Measurements from ENCODE around the gene NIPBL. TPM values are rescaled to one million over a fixed set of nuclear protein-coding genes. Genes with fewer than 3 reads are reported as not detected.

Gene NIPBL
- total RNA-seq, 1 donor from 2014 or later: 67.9 TPM

DNA sequence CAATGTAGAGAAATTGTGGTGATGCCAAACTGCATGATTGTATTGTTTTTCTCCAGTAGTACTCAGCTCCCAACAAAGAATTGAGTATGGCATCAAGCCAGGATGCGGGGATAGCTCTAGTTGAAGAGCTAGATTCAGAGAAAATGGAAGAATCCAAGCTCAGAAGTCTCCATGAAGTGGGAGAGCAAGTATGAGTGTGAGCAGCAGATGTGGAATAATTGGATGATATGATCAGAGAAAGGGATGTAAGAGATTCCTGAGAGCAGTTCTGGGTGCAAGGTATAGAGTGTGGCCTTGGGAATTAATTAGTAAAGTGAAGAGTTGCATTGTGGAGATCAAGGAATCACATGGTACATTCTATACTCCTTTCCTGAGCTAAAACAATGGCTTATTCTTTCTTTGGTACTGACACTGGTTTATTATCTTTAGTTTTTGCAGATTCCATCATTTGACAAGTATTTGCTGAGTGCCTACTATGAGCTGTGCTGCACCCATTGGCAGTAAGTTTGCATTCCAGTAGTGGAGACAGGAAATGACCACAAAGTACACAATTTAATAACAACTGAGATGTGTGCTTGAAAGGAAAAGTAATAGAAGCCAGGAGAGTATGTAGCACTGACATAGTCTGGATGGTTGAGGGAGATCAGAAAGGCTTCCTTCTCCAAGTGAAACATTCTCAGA is 195.5 kb downstream of the NIPBL start:
- Mint-ChIP-seq H3K9me3 (no peaks in the 10 kb centered on the region), H3K4me1 (no peaks in the 10 kb centered on the region), H3K27ac (no peak overlapping the region), H3K4me3 (no peak overlapping the region), H3K36me3 (peaks cover 2% of the 10 kb centered on the region), H3K27me3 (ENCODE audit: insufficient read depth, low read depth) (no peaks in the 10 kb centered on the region)
- TF ChIP-seq, protein P1, sequence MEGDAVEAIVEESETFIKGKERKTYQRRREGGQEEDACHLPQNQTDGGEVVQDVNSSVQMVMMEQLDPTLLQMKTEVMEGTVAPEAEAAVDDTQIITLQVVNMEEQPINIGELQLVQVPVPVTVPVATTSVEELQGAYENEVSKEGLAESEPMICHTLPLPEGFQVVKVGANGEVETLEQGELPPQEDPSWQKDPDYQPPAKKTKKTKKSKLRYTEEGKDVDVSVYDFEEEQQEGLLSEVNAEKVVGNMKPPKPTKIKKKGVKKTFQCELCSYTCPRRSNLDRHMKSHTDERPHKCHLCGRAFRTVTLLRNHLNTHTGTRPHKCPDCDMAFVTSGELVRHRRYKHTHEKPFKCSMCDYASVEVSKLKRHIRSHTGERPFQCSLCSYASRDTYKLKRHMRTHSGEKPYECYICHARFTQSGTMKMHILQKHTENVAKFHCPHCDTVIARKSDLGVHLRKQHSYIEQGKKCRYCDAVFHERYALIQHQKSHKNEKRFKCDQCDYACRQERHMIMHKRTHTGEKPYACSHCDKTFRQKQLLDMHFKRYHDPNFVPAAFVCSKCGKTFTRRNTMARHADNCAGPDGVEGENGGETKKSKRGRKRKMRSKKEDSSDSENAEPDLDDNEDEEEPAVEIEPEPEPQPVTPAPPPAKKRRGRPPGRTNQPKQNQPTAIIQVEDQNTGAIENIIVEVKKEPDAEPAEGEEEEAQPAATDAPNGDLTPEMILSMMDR (IDR thresholded peaks at IDR 0.05): no peak
- no peak for TF ChIP-seq EZH2 (IDR thresholded peaks at IDR 0.05)
- TF ChIP-seq EZH2phosphoT487 (IDR thresholded peaks at IDR 0.05): no peak
- Histone ChIP-seq H3K36me3 (no peaks in the 10 kb centered on the region), H3K27ac (no peak overlapping the region), H3K79me2 (ENCODE audit: low read depth) (no peaks in the 10 kb centered on the region), H3K27me3 (no peaks in the 10 kb centered on the region), H3K4me1 (no peaks in the 10 kb centered on the region), H3F3A (ENCODE audit: low read depth) (no peaks in the 10 kb centered on the region), H4K20me1 (ENCODE audit: low read depth) (no peaks in the 10 kb centered on the region), H3K9me3 (ENCODE audit: low read depth) (no peaks in the 10 kb centered on the region), H3K4me3 (no peak overlapping the region), H2AFZ (replicated peaks) (no peak overlapping the region), H3K9ac (no peak overlapping the region), H3K4me2 (no peak overlapping the region)
- DNase-seq (ENCODE audit: low spot score): no peak

GRCh38 chr5:37075399-37075950 is 198.9 kb downstream of the NIPBL start:
- H3K36me3 Mint-ChIP-seq: peaks cover 9% of the 10 kb centered on the region
- H3K9ac ChIP-seq: no peak overlapping the region

GRCh38 chr5:37077146-37077545 is 200.6 kb downstream of the NIPBL start:
- Mint-ChIP-seq H3K27me3 (ENCODE audit: insufficient read depth, low read depth) (no peaks in the 10 kb centered on the region), H3K27ac (no peak overlapping the region), H3K36me3 (peaks cover 11% of the 10 kb centered on the region), H3K9me3 (no peaks in the 10 kb centered on the region), H3K4me3 (no peak overlapping the region), H3K4me1 (no peaks in the 10 kb centered on the region)
- TF ChIP-seq, protein P1 (IDR thresholded peaks at IDR 0.05): no peak
- TF ChIP-seq EZH2phosphoT487 (IDR thresholded peaks at IDR 0.05): no peak
- TF ChIP-seq EZH2 (IDR thresholded peaks at IDR 0.05): no peak
- Histone ChIP-seq H3K36me3 (no peaks in the 10 kb centered on the region), H3K79me2 (ENCODE audit: low read depth) (no peaks in the 10 kb centered on the region), H3F3A (ENCODE audit: low read depth) (no peaks in the 10 kb centered on the region), H3K9me3 (ENCODE audit: low read depth) (no peaks in the 10 kb centered on the region), H3K9ac (no peak overlapping the region), H3K27ac (no peak overlapping the region), H3K4me1 (no peaks in the 10 kb centered on the region), H3K4me3 (no peak overlapping the region), H3K27me3 (no peaks in the 10 kb centered on the region), H2AFZ (replicated peaks) (no peak overlapping the region), H4K20me1 (ENCODE audit: low read depth) (no peaks in the 10 kb centered on the region), H3K4me2 (no peak overlapping the region)
- DNase-seq (ENCODE audit: low spot score): no peak

More at GRCh38 chr5:37075399-37075950, 198.9 kb downstream of the NIPBL start:
- H3K4me1 ChIP-seq: no peaks in the 10 kb centered on the region
- DNase-seq (ENCODE audit: low spot score): no peak
- H2AFZ ChIP-seq (replicated peaks): no peak overlapping the region
- Mint-ChIP-seq H3K9me3 (no peaks in the 10 kb centered on the region), H3K27me3 (ENCODE audit: insufficient read depth, low read depth) (no peaks in the 10 kb centered on the region), H3K4me3 (no peak overlapping the region), H3K27ac (no peak overlapping the region), H3K4me1 (no peaks in the 10 kb centered on the region)
- H3K36me3 ChIP-seq: no peaks in the 10 kb centered on the region
- H3K4me3 ChIP-seq: no peak overlapping the region
- H3F3A ChIP-seq (ENCODE audit: low read depth): no peaks in the 10 kb centered on the region
- H3K27ac ChIP-seq: no peak overlapping the region
- H3K79me2 ChIP-seq (ENCODE audit: low read depth): no peaks in the 10 kb centered on the region
- TF ChIP-seq EZH2phosphoT487 (IDR thresholded peaks at IDR 0.05) (no peak), EZH2 (IDR thresholded peaks at IDR 0.05) (no peak)
- TF ChIP-seq, protein P1 (IDR thresholded peaks at IDR 0.05): no peak
- no peak overlapping the region for H3K4me2 ChIP-seq
- H3K9me3 ChIP-seq (ENCODE audit: low read depth): no peaks in the 10 kb centered on the region
- H4K20me1 ChIP-seq (ENCODE audit: low read depth): no peaks in the 10 kb centered on the region
- no peaks in the 10 kb centered on the region for H3K27me3 ChIP-seq
